HUES48 (cell line): Measurements from ENCODE around the gene MANSC1.

Source experiments
- H3K27ac ChIP-seq: one replicate; pipeline ENCODE4 v1.7.0; 2013; ENCODE audit warnings: low read depth, low read length, inconsistent platforms
- H3K27me3 ChIP-seq: 2 replicates; pipeline ENCODE4 v1.6.1; 2013; ENCODE audit warnings: mild to moderate bottlenecking, low read length; ENCODE audit not compliant: control insufficient read depth, insufficient read depth
- H3K36me3 ChIP-seq: 2 replicates; pipeline ENCODE4 v1.6.1; 2013; ENCODE audit warnings: low read length; ENCODE audit not compliant: control insufficient read depth, insufficient read depth
- H3K4me1 ChIP-seq: 2 replicates; pipeline ENCODE4 v1.6.1; 2013; ENCODE audit warnings: mild to moderate bottlenecking, low read length; ENCODE audit not compliant: control insufficient read depth, insufficient read depth
- H3K4me3 ChIP-seq: 2 replicates; pipeline ENCODE4 v1.5.1; 2013; ENCODE audit warnings: mild to moderate bottlenecking, low read depth, low read length
- H3K9ac ChIP-seq: 2 replicates; pipeline ENCODE4 v1.6.1; 2013; ENCODE audit warnings: mild to moderate bottlenecking, low read depth, low read length, moderate library complexity
- H3K9me3 ChIP-seq: 2 replicates; pipeline ENCODE4 v1.6.1; 2013; ENCODE audit warnings: low read length; ENCODE audit not compliant: control insufficient read depth, insufficient read depth

MANSC1 gene

GRCh38 chr12:12380949-12381593 lies 31.0 kb upstream of the MANSC1 start:
- no peak overlapping the region for H3K27ac ChIP-seq
- no peaks in the 10 kb centered on the region for H3K36me3 ChIP-seq
- peaks cover 21% of the 10 kb centered on the region for H3K4me1 ChIP-seq
- no peaks in the 10 kb centered on the region for H3K27me3 ChIP-seq
- no peak overlapping the region for H3K4me3 ChIP-seq
- no peak overlapping the region for H3K9ac ChIP-seq
- H3K9me3 ChIP-seq = no peaks in the 10 kb centered on the region

GRCh38 chr12:12379831-12380730 lies 30.0 kb upstream of the MANSC1 start:
- Histone ChIP-seq H3K27ac (no peak overlapping the region), H3K4me3 (no peak overlapping the region), H3K9me3 (no peaks in the 10 kb centered on the region), H3K4me1 (peaks cover 16% of the 10 kb centered on the region), H3K36me3 (no peaks in the 10 kb centered on the region), H3K9ac (no peak overlapping the region), H3K27me3 (no peaks in the 10 kb centered on the region)

- Histone ChIP-seq H3K9ac (no peak overlapping the region), H3K36me3 (no peaks in the 10 kb centered on the region), H3K4me1 (peaks cover 5% of the 10 kb centered on the region; the same call in 1 of the 2 replicates), H3K4me3 (no peak overlapping the region), H3K27me3 (no peaks in the 10 kb centered on the region), H3K9me3 (no peaks in the 10 kb centered on the region), H3K27ac (no peak overlapping the region)
Measured at GRCh38 chr12:12378616-12379015, 28.6 kb upstream of the MANSC1 start.

- H3K36me3 ChIP-seq = no peaks in the 10 kb centered on the region
- H3K9me3 ChIP-seq = no peaks in the 10 kb centered on the region
- no peak overlapping the region for H3K4me3 ChIP-seq
- H3K27me3 ChIP-seq = no peaks in the 10 kb centered on the region
- H3K4me1 ChIP-seq = no peaks in the 10 kb centered on the region
- H3K27ac ChIP-seq = no peak overlapping the region
- no peak overlapping the region for H3K9ac ChIP-seq
Measured at GRCh38 chr12:12376646-12377448, 26.8 kb upstream of the MANSC1 start.

- H3K9ac ChIP-seq = no peak overlapping the region
- no peaks in the 10 kb centered on the region for H3K27me3 ChIP-seq
- no peaks in the 10 kb centered on the region for H3K9me3 ChIP-seq
- H3K4me3 ChIP-seq = no peak overlapping the region
- H3K36me3 ChIP-seq = no peaks in the 10 kb centered on the region
- H3K4me1 ChIP-seq = no peaks in the 10 kb centered on the region
- H3K27ac ChIP-seq = no peak overlapping the region
Measured at GRCh38 chr12:12372946-12373722, 23.1 kb upstream of the MANSC1 start.

- H3K4me3 ChIP-seq = no peak overlapping the region
- no peak overlapping the region for H3K27ac ChIP-seq
- H3K4me1 ChIP-seq = no peaks in the 10 kb centered on the region
- H3K27me3 ChIP-seq = no peaks in the 10 kb centered on the region
- no peaks in the 10 kb centered on the region for H3K9me3 ChIP-seq
- no peak overlapping the region for H3K9ac ChIP-seq
- H3K36me3 ChIP-seq = no peaks in the 10 kb centered on the region
Measured at GRCh38 chr12:12367482-12367998, 17.5 kb upstream of the MANSC1 start.

GRCh38 chr12:12366701-12367481 lies 16.8 kb upstream of the MANSC1 start:
- H3K27ac ChIP-seq = no peak overlapping the region
- H3K4me3 ChIP-seq = no peak overlapping the region
- H3K9me3 ChIP-seq = no peaks in the 10 kb centered on the region
- H3K27me3 ChIP-seq = no peaks in the 10 kb centered on the region
- no peaks in the 10 kb centered on the region for H3K4me1 ChIP-seq
- no peak overlapping the region for H3K9ac ChIP-seq
- no peaks in the 10 kb centered on the region for H3K36me3 ChIP-seq

GRCh38 chr12:12365931-12366431 lies 15.9 kb upstream of the MANSC1 start:
- Histone ChIP-seq H3K4me3 (no peak overlapping the region), H3K27ac (no peak overlapping the region), H3K27me3 (no peaks in the 10 kb centered on the region), H3K9me3 (no peaks in the 10 kb centered on the region), H3K36me3 (no peaks in the 10 kb centered on the region), H3K4me1 (no peaks in the 10 kb centered on the region), H3K9ac (no peak overlapping the region)

- Histone ChIP-seq H3K27me3 (no peaks in the 10 kb centered on the region), H3K27ac (no peak overlapping the region), H3K4me1 (no peaks in the 10 kb centered on the region), H3K36me3 (no peaks in the 10 kb centered on the region), H3K9ac (no peak overlapping the region), H3K9me3 (no peaks in the 10 kb centered on the region), H3K4me3 (no peak overlapping the region)
Measured at GRCh38 chr12:12365446-12365802, 15.4 kb upstream of the MANSC1 start.
